DND-41 (cell line): Measurements from ENCODE around the gene GABBR2.

Experiments
- EZH2 ChIP-seq: IDR thresholded peaks from 3 replicates; pipeline ENCODE4 v1.6.1; 2012; ENCODE audit warnings: borderline replicate concordance, low read depth, mild to moderate bottlenecking, moderate library complexity, low read length, inconsistent platforms; ENCODE audit not compliant: severe bottlenecking
- TF ChIP-seq, protein P1 (sequence below): IDR thresholded peaks from 2 replicates; pipeline ENCODE4 v1.5.1; 2012; ENCODE audit warnings: borderline replicate concordance, low read length, moderate library complexity, mild to moderate bottlenecking; ENCODE audit not compliant: poor library complexity, severe bottlenecking; ENCODE audit errors: extremely low read depth

DNA sequence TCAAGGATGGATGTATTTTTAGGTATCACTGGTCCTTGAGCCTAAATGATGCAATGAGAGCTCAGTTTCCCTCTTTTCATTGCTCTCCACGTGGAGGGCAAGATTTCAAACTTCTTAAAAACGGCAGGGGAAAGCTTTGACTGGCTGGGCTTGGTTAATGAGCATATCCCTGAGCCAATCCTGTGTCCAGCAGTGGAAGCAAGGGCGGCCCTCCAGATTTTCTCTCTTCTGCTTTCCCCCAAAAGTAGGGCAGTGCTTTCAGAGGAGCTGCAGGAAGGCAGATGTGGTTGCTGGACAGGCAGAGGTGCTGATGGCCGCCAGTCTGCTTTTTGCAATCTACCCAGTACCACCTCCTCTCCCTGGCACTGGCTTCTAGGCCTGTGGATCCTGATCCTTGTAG lies 423.3 kb downstream of the GABBR2 start:
- TF ChIP-seq, protein P1, sequence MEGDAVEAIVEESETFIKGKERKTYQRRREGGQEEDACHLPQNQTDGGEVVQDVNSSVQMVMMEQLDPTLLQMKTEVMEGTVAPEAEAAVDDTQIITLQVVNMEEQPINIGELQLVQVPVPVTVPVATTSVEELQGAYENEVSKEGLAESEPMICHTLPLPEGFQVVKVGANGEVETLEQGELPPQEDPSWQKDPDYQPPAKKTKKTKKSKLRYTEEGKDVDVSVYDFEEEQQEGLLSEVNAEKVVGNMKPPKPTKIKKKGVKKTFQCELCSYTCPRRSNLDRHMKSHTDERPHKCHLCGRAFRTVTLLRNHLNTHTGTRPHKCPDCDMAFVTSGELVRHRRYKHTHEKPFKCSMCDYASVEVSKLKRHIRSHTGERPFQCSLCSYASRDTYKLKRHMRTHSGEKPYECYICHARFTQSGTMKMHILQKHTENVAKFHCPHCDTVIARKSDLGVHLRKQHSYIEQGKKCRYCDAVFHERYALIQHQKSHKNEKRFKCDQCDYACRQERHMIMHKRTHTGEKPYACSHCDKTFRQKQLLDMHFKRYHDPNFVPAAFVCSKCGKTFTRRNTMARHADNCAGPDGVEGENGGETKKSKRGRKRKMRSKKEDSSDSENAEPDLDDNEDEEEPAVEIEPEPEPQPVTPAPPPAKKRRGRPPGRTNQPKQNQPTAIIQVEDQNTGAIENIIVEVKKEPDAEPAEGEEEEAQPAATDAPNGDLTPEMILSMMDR, result no peak
- TF ChIP-seq EZH2, result no peak
